ENCODE data around the gene FRMD5. TPM values are rescaled to one million over a fixed set of nuclear protein-coding genes. Genes with fewer than 3 reads are reported as not detected.
A peak's percentile ranks its signal among the peaks of the same experiment; 100 is the strongest.
"Not testable (repeated sequence)": the region's sequence is repeated elsewhere in the genome, so short reads cannot be mapped to it uniquely, and the experiment has no call there.

Gene FRMD5
- not detected for total RNA-seq

- peak within 1 kb of the TSS; percentile 78 for H3K4me3 Mint-ChIP-seq
- peaks cover 24% of the 10 kb centered on the region for H3K4me1 Mint-ChIP-seq
- peaks cover 61% of the 10 kb centered on the region for H3K27me3 Mint-ChIP-seq
- no peaks in the 10 kb centered on the region for H3K36me3 Mint-ChIP-seq (ENCODE audit: low read depth)
- CTCF ChIA-PET, result interaction anchor here (0.6 kb wide), 1 partner anchor 78 kb away, joined by 3 read pairs; no protein-coding TSS in a partner anchor
- no peaks in the 10 kb centered on the region for H3K9me3 Mint-ChIP-seq
- no peak within 1 kb of the TSS for H3K27ac Mint-ChIP-seq
- POLR2A ChIA-PET, result interaction anchor here (1.1 kb wide), 1 partner anchor 14 kb away, joined by 4 read pairs; no protein-coding TSS in a partner anchor
- DNase-seq, result peak; percentile 86
These were observed at the start of gene FRMD5 for GRCh38 chr15:44195151-44195740. Gene FRMD5, minus strand, starts transcription at chr15:44195271.

DNA sequence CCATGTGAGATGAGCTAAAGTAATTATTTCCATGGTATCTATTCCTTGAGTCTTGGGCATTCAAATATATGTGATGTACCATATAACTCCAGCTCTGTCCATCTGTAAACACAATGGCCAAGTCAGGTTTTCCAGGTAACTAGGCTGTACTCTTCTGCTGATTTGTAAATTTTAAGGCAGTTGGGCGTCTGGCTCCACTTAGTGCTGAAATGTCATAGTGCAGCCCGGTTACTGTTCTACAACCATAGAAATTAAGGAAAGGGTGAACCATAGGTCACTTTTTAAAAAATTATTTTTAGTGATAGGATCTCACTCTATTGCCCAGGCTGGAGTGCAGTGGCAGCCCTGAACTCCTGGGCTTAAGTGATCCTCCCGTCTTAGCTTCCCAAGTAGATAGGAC is 48.8 kb upstream of the FRMD5 start:
- Mint-ChIP-seq H3K27me3 (peaks cover 5% of the 10 kb centered on the region), H3K4me1 (no peaks in the 10 kb centered on the region), H3K36me3 (ENCODE audit: low read depth) (no peaks in the 10 kb centered on the region), H3K4me3 (no peak overlapping the region), H3K9me3 (no peaks in the 10 kb centered on the region), H3K27ac (no peak overlapping the region)
- CTCF ChIA-PET, result interaction anchor here (1.4 kb wide), 1 partner anchor 258 kb away, joined by 3 read pairs; no protein-coding TSS in a partner anchor
- POLR2A ChIA-PET, result no interaction called here
- no peak for DNase-seq

- H3K9me3 Mint-ChIP-seq, result no peaks in the 10 kb centered on the region
- no peaks in the 10 kb centered on the region for H3K4me1 Mint-ChIP-seq
- CTCF ChIA-PET, result interaction anchor here (0.6 to 1.4 kb wide), 2 partner anchors 258 to 1902 kb away, joined by 3 read pairs; no protein-coding TSS in a partner anchor
- POLR2A ChIA-PET, result no interaction called here
- H3K36me3 Mint-ChIP-seq (ENCODE audit: low read depth), result no peaks in the 10 kb centered on the region
- no peak overlapping the region for H3K27ac Mint-ChIP-seq
- no peak for DNase-seq
- peaks cover 6% of the 10 kb centered on the region for H3K27me3 Mint-ChIP-seq
- no peak overlapping the region for H3K4me3 Mint-ChIP-seq
These were observed 48.1 kb upstream of the FRMD5 start for GRCh38 chr15:44243141-44243540.

- H3K27ac Mint-ChIP-seq, result no peak overlapping the region
- peaks cover 9% of the 10 kb centered on the region for H3K27me3 Mint-ChIP-seq
- H3K36me3 Mint-ChIP-seq (ENCODE audit: low read depth), result no peaks in the 10 kb centered on the region
- ChIA-PET POLR2A (no interaction called here), CTCF (no interaction called here)
- H3K4me3 Mint-ChIP-seq, result no peak overlapping the region
- no peaks in the 10 kb centered on the region for H3K4me1 Mint-ChIP-seq
- H3K9me3 Mint-ChIP-seq, result no peaks in the 10 kb centered on the region
- no peak for DNase-seq
These were observed 36.8 kb upstream of the FRMD5 start for GRCh38 chr15:44231842-44232241.

DNA sequence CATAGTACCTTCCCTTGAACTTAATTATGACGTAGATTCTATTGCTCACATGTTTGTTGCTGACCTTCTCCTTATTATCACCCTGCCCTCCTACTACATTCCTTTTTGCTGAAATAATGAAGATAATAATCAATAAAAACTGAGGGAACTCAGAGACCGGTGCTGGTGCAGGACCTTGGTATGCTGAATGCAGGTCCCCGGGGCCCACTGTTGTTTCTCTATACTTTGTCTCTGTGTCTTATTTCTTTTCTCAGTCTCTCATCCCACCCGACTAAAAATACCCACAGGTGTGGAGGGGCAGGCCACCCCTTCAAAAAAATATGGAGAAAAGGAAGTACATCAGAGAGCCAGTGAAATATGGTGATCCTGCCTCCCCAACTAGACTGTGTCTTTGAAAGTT is 34.2 kb upstream of the FRMD5 start:
- peaks cover 21% of the 10 kb centered on the region for H3K27me3 Mint-ChIP-seq
- H3K4me3 Mint-ChIP-seq; H3K4me1 Mint-ChIP-seq; DNase-seq; POLR2A ChIA-PET; H3K36me3 Mint-ChIP-seq (ENCODE audit: low read depth); H3K27ac Mint-ChIP-seq; H3K9me3 Mint-ChIP-seq: not testable (repeated sequence)
- CTCF ChIA-PET, result interaction anchor here (0.7 kb wide), 1 partner anchor 137 kb away, joined by 4 read pairs; no protein-coding TSS in a partner anchor

DNA sequence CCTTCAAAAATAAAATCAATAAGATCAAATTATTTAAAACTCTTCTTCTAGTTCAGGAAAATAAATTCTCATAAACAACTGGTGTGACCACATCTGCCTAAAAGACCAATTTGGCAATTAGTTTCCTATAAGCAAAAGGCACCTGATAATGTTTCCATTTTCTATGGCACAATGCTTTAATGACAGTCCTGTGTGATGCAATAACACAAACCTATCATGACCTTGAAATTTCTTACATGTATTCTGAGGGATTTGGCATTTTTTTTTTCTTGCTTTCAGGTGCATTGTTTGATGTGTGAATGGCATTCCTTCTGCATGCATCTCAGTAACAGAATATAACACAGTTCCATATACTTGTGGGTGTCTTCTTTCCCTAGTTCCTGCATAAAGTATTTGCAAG is 32.5 kb upstream of the FRMD5 start:
- no peaks in the 10 kb centered on the region for H3K4me1 Mint-ChIP-seq
- CTCF ChIA-PET, result no interaction called here

GRCh38 chr15:44227001-44227400 is 31.9 kb upstream of the FRMD5 start:
- peaks cover 21% of the 10 kb centered on the region for H3K27me3 Mint-ChIP-seq
- CTCF ChIA-PET; H3K36me3 Mint-ChIP-seq (ENCODE audit: low read depth); POLR2A ChIA-PET; H3K4me3 Mint-ChIP-seq; H3K9me3 Mint-ChIP-seq; H3K4me1 Mint-ChIP-seq; DNase-seq; H3K27ac Mint-ChIP-seq: not testable (repeated sequence)

More for the DNA sequence above, 32.5 kb upstream of the FRMD5 start:
- Mint-ChIP-seq H3K9me3 (no peaks in the 10 kb centered on the region), H3K4me3 (no peak overlapping the region), H3K27me3 (peaks cover 21% of the 10 kb centered on the region), H3K27ac (no peak overlapping the region), H3K36me3 (ENCODE audit: low read depth) (no peaks in the 10 kb centered on the region)
- no peak for DNase-seq
- POLR2A ChIA-PET, result no interaction called here

DNA sequence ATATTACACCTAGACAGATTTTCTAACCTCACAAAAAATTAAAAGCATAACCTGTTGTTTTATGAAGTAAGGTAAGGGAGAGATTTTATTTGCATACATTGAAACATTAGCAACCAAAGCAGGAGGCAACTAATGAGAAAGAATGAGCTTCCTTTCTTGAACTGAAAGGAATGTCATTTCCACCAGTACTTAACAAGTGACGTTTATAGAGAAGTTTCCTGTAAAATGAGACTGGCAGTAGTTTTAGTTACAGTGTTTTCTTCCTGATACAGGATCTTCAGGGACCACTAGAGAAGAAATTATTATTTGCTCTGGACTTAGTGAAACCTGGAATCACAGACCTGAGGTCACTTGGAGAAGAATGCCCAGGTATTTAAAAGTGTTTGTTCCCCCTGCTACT is 27.4 kb upstream of the FRMD5 start:
- H3K36me3 Mint-ChIP-seq (ENCODE audit: low read depth), result no peaks in the 10 kb centered on the region
- ChIA-PET POLR2A (no interaction called here), CTCF (no interaction called here)
- peaks cover 26% of the 10 kb centered on the region for H3K27me3 Mint-ChIP-seq
- H3K27ac Mint-ChIP-seq, result no peak overlapping the region
- no peaks in the 10 kb centered on the region for H3K4me1 Mint-ChIP-seq
- H3K9me3 Mint-ChIP-seq, result no peaks in the 10 kb centered on the region
- H3K4me3 Mint-ChIP-seq, result no peak overlapping the region
- DNase-seq, result no peak

DNA sequence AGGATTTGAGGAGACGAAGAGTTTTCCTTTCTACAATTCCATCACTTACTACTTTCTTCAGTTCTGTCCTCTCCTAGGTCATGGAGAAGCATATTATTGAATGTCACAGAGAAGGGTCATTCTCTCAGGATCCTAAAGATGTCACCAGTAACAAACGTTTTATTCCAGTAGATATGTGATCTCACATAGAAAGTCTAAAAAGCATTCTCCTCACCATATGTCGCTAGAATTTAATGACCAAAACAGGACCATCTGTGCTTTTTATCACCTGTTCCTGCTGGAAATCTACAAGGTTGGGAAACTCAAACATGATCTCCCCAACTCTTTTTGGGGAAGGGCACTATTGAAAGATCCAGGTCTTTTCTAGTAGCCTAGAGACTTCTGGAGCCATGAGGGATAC is 24.0 kb upstream of the FRMD5 start:
- no peaks in the 10 kb centered on the region for H3K36me3 Mint-ChIP-seq (ENCODE audit: low read depth)
- CTCF ChIA-PET, result interaction anchor here (0.6 to 2.1 kb wide), 5 partner anchors 22 to 315 kb away, joined by 3 to 12 read pairs (median 3); no protein-coding TSS in a partner anchor
- DNase-seq, result no peak

DNA sequence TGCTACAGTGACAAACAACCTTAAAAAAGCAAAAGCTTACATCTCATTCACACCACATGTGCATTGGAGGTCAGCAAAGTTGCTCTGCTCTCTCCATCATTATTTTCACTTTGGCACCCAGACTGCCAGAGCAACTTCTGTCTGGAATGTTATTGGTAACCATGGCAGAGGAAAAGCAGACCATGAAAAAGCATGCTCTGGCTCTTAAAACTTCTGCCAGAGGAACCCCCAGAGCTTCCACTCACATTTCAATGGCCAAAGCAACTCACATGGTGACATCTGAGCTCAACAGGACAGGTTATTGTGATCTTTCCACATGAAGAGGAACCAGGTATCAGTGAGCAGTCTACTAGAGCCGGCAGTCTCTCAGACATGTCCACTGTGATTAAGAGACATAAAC is 21.9 kb upstream of the FRMD5 start:
- peaks cover 23% of the 10 kb centered on the region for H3K27me3 Mint-ChIP-seq
- H3K9me3 Mint-ChIP-seq, result no peaks in the 10 kb centered on the region
- ChIA-PET CTCF (interaction anchor here (0.7 to 1.1 kb wide), 3 partner anchors 20 to 285 kb away, joined by 3 read pairs; no protein-coding TSS in a partner anchor), POLR2A (no interaction called here)
- H3K4me3 Mint-ChIP-seq, result no peak overlapping the region
- no peaks in the 10 kb centered on the region for H3K36me3 Mint-ChIP-seq (ENCODE audit: low read depth)
- H3K4me1 Mint-ChIP-seq, result peaks cover 2% of the 10 kb centered on the region
- DNase-seq, result no peak
- H3K27ac Mint-ChIP-seq, result no peak overlapping the region

More for the DNA sequence above, 24.0 kb upstream of the FRMD5 start:
- POLR2A ChIA-PET, result no interaction called here
- peaks cover 21% of the 10 kb centered on the region for H3K27me3 Mint-ChIP-seq
- H3K9me3 Mint-ChIP-seq, result no peaks in the 10 kb centered on the region
- no peak overlapping the region for H3K4me3 Mint-ChIP-seq
- H3K4me1 Mint-ChIP-seq, result peaks cover under 1% of the 10 kb centered on the region
- H3K27ac Mint-ChIP-seq, result no peak overlapping the region

DNA sequence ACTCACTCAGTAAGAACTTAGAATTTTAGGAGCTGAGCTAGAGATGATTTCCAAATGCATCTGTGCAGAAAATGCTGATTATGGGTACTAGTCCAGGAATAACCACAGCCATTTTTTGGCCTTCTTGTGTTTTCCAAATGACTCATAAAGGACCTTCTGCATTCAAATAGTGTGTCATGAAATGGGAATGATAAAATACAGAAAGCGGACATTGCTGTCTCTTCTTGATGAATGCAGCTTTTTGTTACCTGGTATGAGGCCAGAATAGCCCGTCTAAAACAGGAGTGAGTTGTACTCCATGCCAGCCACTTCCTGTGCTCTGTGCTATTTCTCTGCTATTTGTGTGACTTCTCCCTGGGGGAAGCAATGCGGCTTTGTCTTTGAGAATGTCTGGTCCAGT is 20.5 kb upstream of the FRMD5 start:
- no peaks in the 10 kb centered on the region for H3K9me3 Mint-ChIP-seq
- POLR2A ChIA-PET, result no interaction called here
- peaks cover 2% of the 10 kb centered on the region for H3K4me1 Mint-ChIP-seq
- peaks cover 30% of the 10 kb centered on the region for H3K27me3 Mint-ChIP-seq
- DNase-seq, result no peak
- H3K27ac Mint-ChIP-seq, result no peak overlapping the region
- CTCF ChIA-PET, result interaction anchor here (1.1 kb wide), 1 partner anchor 9 kb away, joined by 3 read pairs; no protein-coding TSS in a partner anchor
- H3K4me3 Mint-ChIP-seq, result no peak overlapping the region
- no peaks in the 10 kb centered on the region for H3K36me3 Mint-ChIP-seq (ENCODE audit: low read depth)

GRCh38 chr15:44208956-44209355 is 13.9 kb upstream of the FRMD5 start:
- Mint-ChIP-seq H3K4me1 (peaks cover under 1% of the 10 kb centered on the region), H3K9me3 (no peaks in the 10 kb centered on the region), H3K36me3 (ENCODE audit: low read depth) (no peaks in the 10 kb centered on the region), H3K4me3 (no peak overlapping the region), H3K27ac (no peak overlapping the region), H3K27me3 (peaks cover 15% of the 10 kb centered on the region)
- DNase-seq, result no peak
- POLR2A ChIA-PET, result interaction anchor here (1.5 kb wide), 1 partner anchor 14 kb away, joined by 4 read pairs; the partner anchor contains the start of gene FRMD5
- CTCF ChIA-PET, result no interaction called here

DNA sequence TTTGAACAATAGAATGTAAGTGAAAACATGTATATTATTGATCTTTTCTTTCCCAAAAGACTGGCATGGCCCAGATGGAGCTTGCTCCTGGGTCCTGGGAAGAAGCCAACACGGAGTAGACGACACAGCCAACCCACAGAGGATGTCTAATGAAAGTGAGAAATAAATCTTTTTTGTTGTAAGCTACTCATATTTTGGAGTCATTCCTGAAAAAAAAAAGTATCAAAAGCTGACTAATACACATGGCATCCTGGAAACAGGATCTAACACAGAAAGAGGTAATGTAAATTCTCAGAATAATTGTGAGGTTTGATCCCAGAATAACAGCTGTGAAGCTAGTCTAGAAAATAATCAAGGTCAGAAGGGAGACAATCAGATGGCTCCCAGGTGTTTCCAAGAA is 12.6 kb upstream of the FRMD5 start:
- Mint-ChIP-seq H3K9me3 (no peaks in the 10 kb centered on the region), H3K27me3 (peaks cover 16% of the 10 kb centered on the region), H3K4me3 (no peak overlapping the region), H3K4me1 (no peaks in the 10 kb centered on the region), H3K36me3 (ENCODE audit: low read depth) (no peaks in the 10 kb centered on the region), H3K27ac (no peak overlapping the region)
- ChIA-PET CTCF (no interaction called here), POLR2A (no interaction called here)
- DNase-seq, result no peak

DNA sequence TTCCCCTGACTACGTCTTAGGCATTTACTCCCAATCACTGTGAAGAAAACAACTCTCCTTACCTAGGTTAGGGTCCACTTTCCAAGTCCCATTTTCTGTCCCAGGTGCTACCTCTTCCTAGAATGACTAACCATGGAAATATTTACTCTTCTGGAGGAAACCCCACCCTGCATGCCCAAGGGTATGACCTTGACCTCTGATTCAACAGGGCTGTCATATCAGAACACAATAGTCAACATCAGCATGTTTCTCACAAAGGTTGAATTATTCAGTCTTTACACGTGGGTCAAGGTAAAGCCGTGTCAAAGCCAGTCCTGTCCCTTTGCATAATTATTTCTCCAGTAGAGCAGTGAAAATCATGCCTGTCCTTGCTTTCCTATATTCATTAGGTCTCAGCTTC is 4.3 kb upstream of the FRMD5 start:
- Mint-ChIP-seq H3K27ac (no peak overlapping the region), H3K27me3 (peaks cover 48% of the 10 kb centered on the region), H3K9me3 (no peaks in the 10 kb centered on the region), H3K4me3 (no peak overlapping the region), H3K36me3 (ENCODE audit: low read depth) (no peaks in the 10 kb centered on the region), H3K4me1 (peaks cover 12% of the 10 kb centered on the region)
- ChIA-PET POLR2A (interaction anchor here (1.4 kb wide), 1 partner anchor 15 kb away, joined by 3 read pairs; no protein-coding TSS in a partner anchor), CTCF (no interaction called here)
- DNase-seq, result no peak

All from activated CD4-positive, alpha-beta memory T cell treated with anti-CD3 and anti-CD28 coated beads, Interleukin-2, amount 10 ng/mL, durations not matched to agents 7 days and 5 days (primary cell).